Panc1 (cell line): Measurements from ENCODE around the gene MCTP1. TPM values are rescaled to one million over a fixed set of nuclear protein-coding genes. Genes with fewer than 3 reads are reported as not detected.
A peak's percentile ranks its signal among the peaks of the same experiment; 100 is the strongest.

Experiments
- ATAC-seq: fragments of 200-7000 bp; cut with Tn5 transposase; 2 replicates; pipeline ENCODE4 v1.9.1; 2020; ENCODE audit warnings: mild to moderate bottlenecking, moderate library complexity
- BruUV-seq: library from RNA; stranded (reverse); fragments of 400-500 nt; replicated peaks from 2 replicates; lab custom pipeline; 2021; lab: Mats Ljungman, UMichigan
- CTCF ChIA-PET: fragments of 300-600 bp; sonication (Branson Sonifier 250); formaldehyde crosslinking; loops from one replicate; lab custom pipeline; 2022; ENCODE audit warnings: antibody characterized with exemption; lab: Charles Lee
- POLR2A ChIA-PET: fragments of 300-600 bp; sonication (Branson Sonifier 250); formaldehyde crosslinking; loops from one replicate; lab custom pipeline; 2022; ENCODE audit warnings: antibody characterized with exemption; lab: Charles Lee
- DNase-seq: peaks from one replicate; pipeline ENCODE4 v3.0.0-alpha.2; 2010; ENCODE audit warnings: low read depth, low spot score
- H3K27ac ChIP-seq: 2 replicates; pipeline ENCODE4 v1.5.1; 2011; ENCODE audit warnings: mild to moderate bottlenecking, low read length, inconsistent platforms
- H3K27me3 ChIP-seq: fragments of 200-500 bp; sonication (Bioruptor generic); 2 replicates; pipeline ENCODE4 v1.6.0; 2014; ENCODE audit warnings: low read length, inconsistent platforms; ENCODE audit not compliant: control insufficient read depth, insufficient read depth
- H3K36me3 ChIP-seq: fragments of 200-500 bp; sonication (Bioruptor generic); 2 replicates; pipeline ENCODE4 v1.5.1; 2014; ENCODE audit warnings: inconsistent platforms, mild to moderate bottlenecking, low read length, moderate library complexity; ENCODE audit not compliant: control insufficient read depth, insufficient read depth
- H3K4me1 ChIP-seq: 2 replicates; pipeline ENCODE4 v1.5.1; 2011; ENCODE audit warnings: inconsistent platforms, mild to moderate bottlenecking, low read length, moderate library complexity; ENCODE audit not compliant: control insufficient read depth, insufficient read depth
- H3K4me3 ChIP-seq, 2 experiments: 2 replicates each; pipeline ENCODE4 v1.5.1; 2011 to 2012; ENCODE audit warnings: low read depth in 2 of 2, low read length in 2 of 2, mild to moderate bottlenecking in 2 of 2, inconsistent platforms in 1 of 2, moderate library complexity in 1 of 2
- H3K9me3 ChIP-seq: fragments of 200-500 bp; sonication (Bioruptor generic); 2 replicates; pipeline ENCODE4 v1.5.1; 2014; ENCODE audit warnings: low read depth, mild to moderate bottlenecking, inconsistent platforms, low read length, moderate library complexity; ENCODE audit not compliant: control insufficient read depth, insufficient read depth
- SIN3A ChIP-seq: IDR thresholded peaks from 2 replicates; pipeline ENCODE4 v1.6.1; 2012; ENCODE audit warnings: low read depth, mild to moderate bottlenecking, low read length, moderate library complexity, borderline replicate concordance; ENCODE audit not compliant: insufficient read depth
- TCF7L2 ChIP-seq: IDR thresholded peaks from 2 replicates; pipeline ENCODE4 v1.6.1; 2011; ENCODE audit warnings: mild to moderate bottlenecking, low read depth, low read length, inconsistent platforms
- in situ Hi-C: cut with HindIII; loops from 2 replicates; pipeline ENCODE4 v1.10.0; 2016; ENCODE audit warnings: low sequenced_read_pairs, low pct_unique_long_range_greater_than_20kb
- intact Hi-C: fragments of 100-400 bp; cut with micrococcal nuclease; formaldehyde crosslinking; loops from one replicate; pipeline ENCODE4 v1.10.0; 2022; ENCODE audit not compliant: unreplicated experiment
- total RNA-seq: library from RNA; stranded (reverse); gene quantifications from one replicate; pipeline ENCODE4 v1.2.1, GENCODE V29; 2021; ENCODE audit not compliant: unreplicated experiment
- TF ChIP-seq, protein P1 (sequence below), 2 experiments: IDR thresholded peaks; 2 replicates each; pipeline ENCODE4 v1.6.1; 2011 to 2012; ENCODE audit warnings: low read depth in 2 of 2, control low read depth in 1 of 2, low read length in 1 of 2, mild to moderate bottlenecking in 1 of 2, moderate library complexity in 1 of 2; ENCODE audit not compliant: insufficient read depth in 1 of 2
- TF ChIP-seq, protein P2 (sequence below): fragments of 450-650 bp; IDR thresholded peaks from 2 replicates; pipeline ENCODE4 v1.5.1; 2017; ENCODE audit warnings: mild to moderate bottlenecking

MCTP1 gene
- total RNA-seq, 1 experiment from 2014 or later, result 39.8 TPM

DNA sequence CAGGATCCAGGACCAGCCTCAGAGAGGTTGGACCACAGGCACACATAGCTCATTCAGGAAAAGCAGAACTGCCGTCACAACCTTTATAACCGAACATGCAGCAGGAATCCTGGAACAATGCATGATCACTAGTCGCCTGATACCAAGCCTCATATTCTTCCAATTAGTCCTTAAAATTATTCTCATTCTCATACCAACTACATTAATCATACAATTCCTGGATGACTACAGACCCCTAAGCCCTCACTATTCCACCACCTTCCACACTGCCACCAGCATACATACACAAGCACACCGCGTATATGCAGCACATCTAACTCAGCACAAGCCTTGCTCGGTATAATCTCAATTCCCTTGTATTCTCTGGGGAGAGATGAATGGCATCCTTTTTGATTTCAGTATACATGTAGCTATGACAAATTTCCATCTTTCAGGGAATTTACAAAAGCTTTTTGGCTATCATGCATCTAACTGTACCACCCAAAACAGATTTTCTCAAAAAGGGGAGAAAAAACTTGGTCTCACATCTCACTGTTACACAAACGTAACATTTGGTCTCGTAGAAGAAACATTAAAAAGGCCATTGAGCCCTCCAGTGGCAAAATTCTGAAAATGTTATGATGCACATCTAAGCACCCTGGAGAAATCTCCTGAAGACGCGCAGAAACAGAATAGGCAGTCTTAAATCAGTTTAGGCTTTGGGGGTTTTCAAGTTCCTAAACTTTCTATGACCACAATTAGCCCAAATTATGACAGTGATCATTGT lies 46.2 kb downstream of the MCTP1 start:
- ATAC-seq (peak; percentile 92), DNase-seq (peak; percentile 32)
- CTCF ChIA-PET, result interaction anchor here (0.6 to 1.1 kb wide), 2 partner anchors 270 to 353 kb away, joined by 3 to 5 read pairs; no protein-coding TSS in a partner anchor
- in situ Hi-C loops (no loop called here), intact Hi-C loops (loop anchor here (1.0 to 5.0 kb wide), 2 partner anchors 161 to 270 kb away; no protein-coding TSS in a partner anchor)
- Histone ChIP-seq H3K36me3 (no peaks in the 10 kb centered on the region), H3K4me1 (no peaks in the 10 kb centered on the region), H3K27ac (no peak overlapping the region), H3K27me3 (peaks cover 8% of the 10 kb centered on the region; the same call in 1 of the 2 replicates), H3K4me3 (no peak overlapping the region), H3K9me3 (no peaks in the 10 kb centered on the region)
- BruUV-seq, result no TSS peak
- POLR2A ChIA-PET, result no interaction called here
- TF ChIP-seq, protein P1, sequence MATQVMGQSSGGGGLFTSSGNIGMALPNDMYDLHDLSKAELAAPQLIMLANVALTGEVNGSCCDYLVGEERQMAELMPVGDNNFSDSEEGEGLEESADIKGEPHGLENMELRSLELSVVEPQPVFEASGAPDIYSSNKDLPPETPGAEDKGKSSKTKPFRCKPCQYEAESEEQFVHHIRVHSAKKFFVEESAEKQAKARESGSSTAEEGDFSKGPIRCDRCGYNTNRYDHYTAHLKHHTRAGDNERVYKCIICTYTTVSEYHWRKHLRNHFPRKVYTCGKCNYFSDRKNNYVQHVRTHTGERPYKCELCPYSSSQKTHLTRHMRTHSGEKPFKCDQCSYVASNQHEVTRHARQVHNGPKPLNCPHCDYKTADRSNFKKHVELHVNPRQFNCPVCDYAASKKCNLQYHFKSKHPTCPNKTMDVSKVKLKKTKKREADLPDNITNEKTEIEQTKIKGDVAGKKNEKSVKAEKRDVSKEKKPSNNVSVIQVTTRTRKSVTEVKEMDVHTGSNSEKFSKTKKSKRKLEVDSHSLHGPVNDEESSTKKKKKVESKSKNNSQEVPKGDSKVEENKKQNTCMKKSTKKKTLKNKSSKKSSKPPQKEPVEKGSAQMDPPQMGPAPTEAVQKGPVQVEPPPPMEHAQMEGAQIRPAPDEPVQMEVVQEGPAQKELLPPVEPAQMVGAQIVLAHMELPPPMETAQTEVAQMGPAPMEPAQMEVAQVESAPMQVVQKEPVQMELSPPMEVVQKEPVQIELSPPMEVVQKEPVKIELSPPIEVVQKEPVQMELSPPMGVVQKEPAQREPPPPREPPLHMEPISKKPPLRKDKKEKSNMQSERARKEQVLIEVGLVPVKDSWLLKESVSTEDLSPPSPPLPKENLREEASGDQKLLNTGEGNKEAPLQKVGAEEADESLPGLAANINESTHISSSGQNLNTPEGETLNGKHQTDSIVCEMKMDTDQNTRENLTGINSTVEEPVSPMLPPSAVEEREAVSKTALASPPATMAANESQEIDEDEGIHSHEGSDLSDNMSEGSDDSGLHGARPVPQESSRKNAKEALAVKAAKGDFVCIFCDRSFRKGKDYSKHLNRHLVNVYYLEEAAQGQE (IDR thresholded peaks at IDR 0.05; ENCODE audit: insufficient read depth in 1 of 2, low read depth in 2 of 2, low read length in 1 of 2), result no peak
- TF ChIP-seq, protein P2, sequence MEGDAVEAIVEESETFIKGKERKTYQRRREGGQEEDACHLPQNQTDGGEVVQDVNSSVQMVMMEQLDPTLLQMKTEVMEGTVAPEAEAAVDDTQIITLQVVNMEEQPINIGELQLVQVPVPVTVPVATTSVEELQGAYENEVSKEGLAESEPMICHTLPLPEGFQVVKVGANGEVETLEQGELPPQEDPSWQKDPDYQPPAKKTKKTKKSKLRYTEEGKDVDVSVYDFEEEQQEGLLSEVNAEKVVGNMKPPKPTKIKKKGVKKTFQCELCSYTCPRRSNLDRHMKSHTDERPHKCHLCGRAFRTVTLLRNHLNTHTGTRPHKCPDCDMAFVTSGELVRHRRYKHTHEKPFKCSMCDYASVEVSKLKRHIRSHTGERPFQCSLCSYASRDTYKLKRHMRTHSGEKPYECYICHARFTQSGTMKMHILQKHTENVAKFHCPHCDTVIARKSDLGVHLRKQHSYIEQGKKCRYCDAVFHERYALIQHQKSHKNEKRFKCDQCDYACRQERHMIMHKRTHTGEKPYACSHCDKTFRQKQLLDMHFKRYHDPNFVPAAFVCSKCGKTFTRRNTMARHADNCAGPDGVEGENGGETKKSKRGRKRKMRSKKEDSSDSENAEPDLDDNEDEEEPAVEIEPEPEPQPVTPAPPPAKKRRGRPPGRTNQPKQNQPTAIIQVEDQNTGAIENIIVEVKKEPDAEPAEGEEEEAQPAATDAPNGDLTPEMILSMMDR, result peak; percentile 66

DNA sequence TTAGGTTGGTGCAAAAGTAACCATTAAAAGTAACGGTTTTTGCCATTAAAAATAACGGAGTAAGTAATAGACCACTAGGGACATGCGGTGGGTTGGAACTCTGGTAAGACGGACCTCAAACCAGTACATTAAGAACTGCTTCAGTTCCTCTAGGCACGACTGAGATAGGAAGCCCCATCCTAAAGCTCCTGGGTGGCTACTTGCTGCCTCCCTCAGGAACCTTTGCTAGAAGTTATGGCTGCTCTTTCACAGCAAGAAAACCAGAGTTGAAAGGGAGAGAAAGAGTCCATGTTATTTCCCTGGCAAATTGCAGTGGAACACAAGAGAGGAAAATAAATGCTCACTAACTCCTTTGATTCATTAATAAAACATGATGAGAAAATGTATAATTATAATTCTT lies 47.6 kb downstream of the MCTP1 start:
- ATAC-seq (peak; percentile 68; the same call in 1 of the 2 replicates), DNase-seq (peak; percentile 13)
- in situ Hi-C loops (no loop called here), intact Hi-C loops (loop anchor here (5.0 kb wide), 1 partner anchor 160 kb away; no protein-coding TSS in a partner anchor)
- no peaks in the 10 kb centered on the region for H3K36me3 ChIP-seq
- POLR2A ChIA-PET, result no interaction called here
- CTCF ChIA-PET, result no interaction called here
- H3K27me3 ChIP-seq, result peaks cover 5% of the 10 kb centered on the region; the same call in 1 of the 2 replicates
- TF ChIP-seq SIN3A, result no peak
- TF ChIP-seq, protein P2, result peak; percentile 66
- TF ChIP-seq TCF7L2, result no peak
- no TSS peak for BruUV-seq
- H3K4me1 ChIP-seq, result no peaks in the 10 kb centered on the region
- no peak overlapping the region for H3K27ac ChIP-seq
- H3K9me3 ChIP-seq, result no peaks in the 10 kb centered on the region
- H3K4me3 ChIP-seq, result no peak overlapping the region
